Peyer's patch (tissue), 4 donors: ENCODE measurements around the gene GPR151.

Experiments used
- CTCF ChIP-seq, 6 experiments: fragments of 450-650 bp in 4 of 6; fragments of 200-600 bp in 2 of 6; sonication (generic) in 1 of 6; IDR thresholded peaks; one replicate each; pipeline ENCODE4 v1.5.1; 2017 to 2019; ENCODE audit warnings: antibody characterized with exemption in 6 of 6, mild to moderate bottlenecking in 3 of 6, moderate library complexity in 1 of 6
- POLR2A ChIP-seq, 2 donors: fragments of 450-650 bp; IDR thresholded peaks; one replicate each; pipeline ENCODE4 v1.5.1; 2017; ENCODE audit warnings: antibody characterized with exemption in 2 of 2, mild to moderate bottlenecking in 2 of 2, moderate library complexity in 2 of 2

GRCh38 chr5:146548781-146549449, 32.9 kb upstream of the GPR151 start:
- TF ChIP-seq POLR2A (IDR thresholded peaks at IDR 0.05) (no peak), CTCF (IDR thresholded peaks at IDR 0.05) (no peak)
